Activated CD4-positive, alpha-beta T cell treated with anti-CD3 and anti-CD28 coated beads for 24 hours (primary cell): ENCODE results near the gene SUN5.

Experiments
- DNase-seq, 2 donors: peaks; one replicate each; pipeline ENCODE4 v3.0.0-alpha.2; 2020; ENCODE audit warnings: low read depth in 2 of 2

SUN5 gene

GRCh38 chr20:33026779-33027759, 22.8 kb upstream of the SUN5 start:
- no peak for DNase-seq

- DNase-seq: no peak
Observed at GRCh38 chr20:33026072-33026778, 22.0 kb upstream of the SUN5 start.

GRCh38 chr20:33025318-33025876, 21.2 kb upstream of the SUN5 start:
- no peak for DNase-seq

DNA sequence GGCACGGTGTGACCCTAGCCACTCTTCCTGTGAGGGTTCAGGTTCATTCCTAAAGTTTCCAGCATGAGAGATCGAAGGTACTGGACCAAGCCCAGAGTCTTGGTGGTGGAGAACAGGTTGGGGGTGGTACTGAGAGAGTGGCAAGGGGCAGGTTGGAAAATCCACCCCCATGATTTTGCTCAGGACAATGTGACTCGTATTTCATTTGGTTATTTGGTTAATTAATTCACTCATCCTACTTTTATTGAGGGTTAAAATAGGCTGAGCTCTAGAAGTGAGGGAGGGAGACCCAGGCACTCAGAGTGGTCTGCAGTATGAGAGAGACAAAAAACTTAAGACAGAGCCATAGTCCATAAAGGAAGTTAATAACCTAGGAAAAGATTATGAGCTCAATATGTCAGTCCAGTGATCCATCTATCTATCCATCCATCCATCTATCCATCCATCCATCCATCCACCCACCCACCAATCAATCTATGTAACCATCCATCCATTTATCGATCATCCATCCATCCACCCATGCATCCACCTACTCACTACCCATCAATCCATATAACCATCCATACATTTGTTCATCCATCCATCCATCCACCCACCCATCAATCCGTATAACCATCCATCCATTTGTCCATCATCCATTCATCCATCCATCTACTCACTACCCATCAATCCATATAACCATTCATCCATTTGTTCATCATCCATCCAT, 20.5 kb upstream of the SUN5 start:
- DNase-seq: no peak

GRCh38 chr20:33024243-33024560, 20.0 kb upstream of the SUN5 start:
- no peak for DNase-seq

DNA sequence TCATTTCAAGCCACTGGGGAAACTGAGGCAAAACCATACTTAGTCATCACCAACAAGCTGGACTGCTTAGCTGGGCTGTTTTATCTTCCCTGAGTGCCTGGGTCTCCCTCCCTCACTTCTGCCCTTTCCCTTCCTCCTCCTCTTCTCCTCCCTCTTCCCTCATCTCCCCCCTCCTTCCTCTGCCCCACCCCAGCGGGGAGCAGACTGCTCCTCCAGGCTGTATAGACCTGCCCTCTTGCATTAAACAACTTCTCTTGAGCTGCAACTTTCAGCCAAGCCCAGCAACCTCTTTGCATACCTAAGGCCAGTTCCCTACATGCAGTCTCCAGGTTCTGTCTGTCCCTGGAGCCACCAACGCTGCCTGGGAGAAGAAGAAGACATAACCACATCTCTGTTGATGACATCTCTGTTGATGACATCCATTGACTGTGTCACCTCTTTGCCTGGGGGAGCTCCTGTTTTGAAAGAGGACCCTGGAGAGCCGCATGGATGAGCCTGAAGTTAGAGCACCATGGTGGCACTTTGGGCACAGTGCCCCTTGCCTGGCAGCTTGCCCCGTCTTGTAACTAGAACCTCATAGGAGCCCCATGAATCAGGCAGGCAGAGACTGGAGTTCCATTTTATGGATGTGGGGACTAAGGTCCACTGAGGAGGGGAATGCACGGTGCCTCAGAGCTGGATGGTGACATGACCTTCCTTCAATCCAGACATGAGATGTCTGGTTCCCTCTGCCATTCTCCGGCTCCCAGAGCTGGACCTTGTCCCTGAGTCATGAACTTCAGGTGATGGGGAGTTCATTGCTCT, 19.4 kb upstream of the SUN5 start:
- no peak for DNase-seq

DNA sequence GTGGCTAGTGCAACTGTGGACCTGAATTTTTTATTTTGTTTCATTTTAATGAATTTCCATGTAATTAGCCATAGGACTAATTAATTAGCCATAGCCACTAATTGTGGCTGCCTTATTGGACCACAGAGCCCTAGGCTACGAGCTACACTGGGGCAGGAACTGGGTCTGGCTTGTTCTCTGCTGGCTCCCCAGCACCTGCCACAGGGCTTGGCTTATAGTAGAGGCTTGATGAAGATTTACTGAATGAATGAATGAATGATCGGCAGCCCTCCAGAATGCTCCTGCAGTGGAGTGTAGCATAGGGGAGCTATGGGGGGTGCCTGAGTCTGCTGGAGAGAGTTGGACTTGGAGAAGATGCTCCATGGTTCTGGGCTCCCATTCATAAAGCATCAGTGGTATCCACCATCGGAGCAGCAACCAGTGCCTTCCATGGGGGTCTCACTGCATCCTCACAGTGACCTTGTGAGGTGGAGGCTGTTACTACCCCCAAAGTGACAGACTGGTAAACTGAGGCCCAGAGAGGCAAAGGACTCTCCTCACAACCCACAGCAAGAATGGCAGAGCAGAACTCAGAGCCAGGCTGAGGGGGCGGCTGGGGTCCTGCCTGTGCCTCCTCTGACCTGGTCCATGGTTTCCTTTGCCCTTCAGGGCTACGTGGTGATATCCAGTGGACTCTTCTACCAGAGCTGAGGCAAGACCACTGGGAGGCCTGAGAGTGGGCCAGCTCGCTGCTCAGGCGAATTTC, 18.6 kb upstream of the SUN5 start:
- DNase-seq: no peak

DNA sequence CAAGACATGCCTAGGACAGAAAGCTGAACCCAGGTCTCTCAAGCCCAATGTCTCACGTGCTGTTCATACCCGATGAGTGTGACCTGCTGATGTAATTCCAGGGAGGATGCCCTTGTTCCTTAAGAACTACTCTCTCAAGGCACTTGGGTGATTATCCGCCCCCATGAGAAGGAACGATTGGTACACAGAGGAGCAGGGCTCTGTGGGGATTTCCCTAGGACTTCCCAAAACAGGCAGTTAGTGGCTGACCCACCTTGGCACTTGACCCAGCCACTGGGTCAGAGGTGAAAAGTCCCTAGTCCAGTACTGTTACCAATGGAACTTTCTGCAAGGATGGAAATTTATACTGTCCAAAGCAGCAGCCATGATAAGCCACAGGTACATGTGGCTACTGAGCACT, 18.1 kb upstream of the SUN5 start:
- no peak for DNase-seq

- no peak for DNase-seq
Observed at GRCh38 chr20:33021879-33022278, 17.6 kb upstream of the SUN5 start.

DNA sequence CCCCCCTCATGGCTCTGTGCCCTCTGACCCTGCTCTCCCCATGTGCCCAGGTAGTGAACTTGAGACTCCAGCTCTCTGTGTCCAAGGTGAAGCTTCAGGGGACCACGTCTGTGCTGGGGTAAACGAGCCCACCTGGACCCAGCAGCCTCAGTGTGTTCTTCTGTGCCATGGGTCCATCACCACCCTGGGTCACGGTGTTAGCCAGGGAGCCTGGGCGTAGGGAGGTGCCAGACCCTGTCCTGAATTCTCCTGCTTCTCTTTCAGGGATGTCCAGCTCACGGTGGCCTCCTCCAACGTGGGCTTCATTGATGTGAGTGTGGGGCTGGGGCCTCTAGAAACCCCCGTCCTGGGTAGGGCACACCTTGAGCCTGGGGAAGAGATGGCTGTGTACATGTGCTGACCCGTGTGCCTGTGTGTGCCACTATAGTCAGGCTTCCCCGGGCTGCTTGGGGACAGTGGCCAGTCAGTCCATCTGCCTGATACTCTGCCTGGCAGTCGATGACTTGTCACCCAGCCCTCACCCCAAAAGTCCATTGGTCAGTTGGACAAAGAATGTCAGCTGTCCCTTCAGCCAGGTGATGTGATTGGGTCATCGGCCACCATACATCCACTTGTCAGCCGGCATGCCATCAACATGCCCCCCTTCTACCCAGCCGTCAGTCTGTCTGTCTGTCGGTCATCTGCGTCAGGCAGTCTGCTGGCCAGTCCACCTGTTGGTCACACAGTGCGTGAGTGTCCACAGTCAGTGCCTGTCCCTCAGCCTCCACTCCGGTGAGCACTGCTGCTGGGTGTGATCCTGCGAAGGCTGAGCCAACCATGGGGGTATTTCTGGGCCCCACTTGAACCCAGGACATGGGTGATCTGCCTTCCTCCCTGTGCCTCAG, 16.3 kb upstream of the SUN5 start:
- no peak for DNase-seq

- DNase-seq: no peak
Observed at GRCh38 chr20:33019465-33020277, 15.4 kb upstream of the SUN5 start.

GRCh38 chr20:33018169-33018931, 14.1 kb upstream of the SUN5 start:
- no peak for DNase-seq

DNA sequence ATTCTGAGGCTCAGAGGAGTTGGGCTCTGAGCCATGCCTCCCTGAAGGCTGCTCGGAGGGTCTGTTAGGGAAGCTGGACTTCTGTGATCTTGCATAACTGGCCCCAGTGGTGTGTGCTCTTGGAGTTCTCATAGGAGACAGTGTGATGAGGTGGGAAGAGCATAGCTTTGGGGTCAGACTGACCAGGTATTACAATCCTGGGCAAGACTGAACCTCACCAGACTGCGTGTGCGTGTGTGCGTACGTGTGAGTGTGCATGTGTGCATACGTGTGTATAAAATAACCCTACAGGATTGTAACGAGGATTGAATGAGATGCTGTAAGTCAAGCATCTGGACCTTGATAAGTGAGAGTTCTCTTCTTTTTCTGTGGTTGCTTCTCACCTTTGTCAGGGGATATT, 13.3 kb upstream of the SUN5 start:
- DNase-seq: no peak

DNA sequence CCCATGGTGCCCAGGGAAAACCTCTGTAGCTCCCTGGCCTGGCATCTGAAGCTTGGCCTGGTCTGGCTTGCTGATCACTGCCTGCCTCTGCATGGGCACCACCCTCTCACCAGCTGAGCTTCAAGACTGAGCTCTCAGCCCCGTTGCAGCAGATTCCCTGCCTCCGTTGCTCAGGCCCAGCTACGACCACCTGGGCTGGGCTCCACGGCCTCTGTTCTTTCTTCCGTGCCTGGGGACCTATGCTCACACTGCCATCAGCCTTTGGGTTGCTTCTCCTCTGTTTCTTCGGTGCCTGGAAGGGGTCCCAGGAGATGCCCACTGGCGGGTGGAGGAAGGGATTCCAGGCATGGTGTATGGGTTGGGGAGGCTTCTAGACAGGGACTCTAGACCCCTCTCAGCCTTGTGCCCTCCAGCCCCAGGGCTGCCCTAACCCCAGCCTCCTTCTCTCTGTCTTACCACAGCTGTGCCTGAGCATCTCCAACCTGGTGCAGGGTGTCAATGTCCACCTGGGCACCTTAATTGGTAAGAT, 12.4 kb upstream of the SUN5 start:
- no peak for DNase-seq

GRCh38 chr20:33015700-33016580, 11.7 kb upstream of the SUN5 start:
- DNase-seq: no peak

GRCh38 chr20:33015114-33015484, 10.9 kb upstream of the SUN5 start:
- no peak for DNase-seq
